Middle frontal gyrus (tissue), 1 donor: ENCODE data around the gene CTBS.
"Not testable (repeated sequence)": the region's sequence is repeated elsewhere in the genome, so short reads cannot be mapped to it uniquely, and the experiment has no call there.

Experiments used
- DNase-seq: peaks from one replicate; pipeline ENCODE4 v3.0.0-alpha.2; 2015; ENCODE audit warnings: low spot score; ENCODE audit errors: extremely low spot score

The CTBS gene

DNA sequence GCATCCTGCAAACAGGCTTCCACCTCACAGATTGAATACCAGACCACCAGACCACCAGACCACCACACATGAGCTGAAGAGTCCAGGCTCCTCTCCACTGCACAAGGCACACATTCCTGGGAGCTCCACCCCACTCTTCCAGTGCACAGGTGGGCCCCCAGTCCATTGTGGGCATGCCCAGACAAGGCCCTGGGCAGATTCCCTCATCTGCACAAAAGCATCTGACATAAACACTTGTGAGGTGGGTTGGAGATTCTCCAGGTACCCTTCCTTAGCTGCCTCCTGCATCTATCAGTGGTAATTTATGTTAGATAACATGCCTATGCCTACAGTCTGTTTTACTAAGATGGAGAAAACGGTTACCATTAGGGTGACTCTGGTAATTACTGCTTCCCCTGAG, 11.6 kb upstream of the CTBS start:
- no peak for DNase-seq

DNA sequence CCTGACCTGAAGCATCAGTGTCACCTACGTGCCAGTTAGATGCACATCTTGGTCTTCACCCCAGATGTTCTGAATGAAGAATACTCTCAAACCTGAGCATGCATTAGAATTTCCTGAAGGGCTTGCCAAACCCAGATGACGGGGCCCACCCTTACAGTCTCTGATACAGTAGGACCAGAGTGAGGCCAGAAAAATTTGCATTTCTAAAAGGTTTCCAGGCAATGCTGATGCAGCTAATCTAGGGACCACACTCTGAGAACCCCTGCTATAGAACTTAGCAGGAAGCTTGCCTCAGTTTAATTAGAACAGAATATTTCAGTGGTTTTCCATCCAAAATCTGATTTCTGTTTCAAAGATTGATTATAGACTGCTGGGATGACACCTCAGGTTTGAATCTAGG, 9.9 kb upstream of the CTBS start:
- no peak for DNase-seq

- no peak for DNase-seq
These were observed 9.4 kb upstream of the CTBS start for GRCh38 chr1:84583648-84584047.

- DNase-seq = no peak
These were observed 8.8 kb upstream of the CTBS start for GRCh38 chr1:84582802-84583587.

DNA sequence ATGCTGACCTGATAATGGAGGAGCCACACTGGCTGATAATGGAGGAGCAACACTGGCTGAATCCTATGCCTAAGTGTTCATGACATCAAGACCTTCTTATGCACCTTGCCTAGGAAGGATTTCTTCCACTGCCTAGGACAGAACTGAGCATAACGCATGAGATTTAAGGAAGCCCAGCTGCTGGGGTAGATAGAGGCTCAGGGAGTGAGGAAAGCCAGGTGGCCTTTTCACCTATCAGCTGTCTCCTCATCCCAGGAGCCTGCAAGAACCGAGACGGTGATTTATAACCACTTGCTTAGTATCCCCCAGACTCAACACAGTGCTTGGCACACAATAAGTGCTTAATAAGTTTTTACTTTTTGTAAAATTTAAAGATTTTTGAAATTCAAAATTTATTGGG, 7.4 kb upstream of the CTBS start:
- no peak for DNase-seq

- no peak for DNase-seq
These were observed 696 bp upstream of the CTBS start for GRCh38 chr1:84574936-84575335.

DNA sequence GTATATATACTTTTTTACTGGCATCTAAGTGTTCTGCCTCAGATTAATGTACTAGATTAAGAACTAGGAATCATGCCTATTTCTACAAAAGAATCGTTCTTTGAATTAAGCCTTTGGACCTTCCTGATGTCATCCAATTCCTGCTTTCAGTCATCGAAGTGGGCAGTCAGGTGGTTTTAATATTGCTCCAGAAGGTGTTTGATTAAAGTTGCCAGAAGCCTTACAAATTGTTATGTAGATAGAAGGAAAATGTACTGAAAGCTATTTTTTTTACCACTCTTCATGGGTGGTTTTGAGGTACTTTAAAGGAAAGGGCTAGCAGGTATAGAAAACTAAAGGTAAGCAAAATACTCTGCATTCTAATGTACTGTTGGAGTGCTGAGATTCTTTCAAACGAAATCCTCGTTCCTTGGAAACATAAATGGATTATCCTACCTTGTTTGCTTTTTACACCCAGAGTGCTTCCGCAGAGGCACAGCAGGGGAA, 716 bp downstream of the CTBS start:
- DNase-seq = no peak

- DNase-seq = no peak
These were observed 3.1 kb downstream of the CTBS start for GRCh38 chr1:84571150-84571535.

GRCh38 chr1:84570436-84571149, 3.6 kb downstream of the CTBS start:
- DNase-seq = no peak

DNA sequence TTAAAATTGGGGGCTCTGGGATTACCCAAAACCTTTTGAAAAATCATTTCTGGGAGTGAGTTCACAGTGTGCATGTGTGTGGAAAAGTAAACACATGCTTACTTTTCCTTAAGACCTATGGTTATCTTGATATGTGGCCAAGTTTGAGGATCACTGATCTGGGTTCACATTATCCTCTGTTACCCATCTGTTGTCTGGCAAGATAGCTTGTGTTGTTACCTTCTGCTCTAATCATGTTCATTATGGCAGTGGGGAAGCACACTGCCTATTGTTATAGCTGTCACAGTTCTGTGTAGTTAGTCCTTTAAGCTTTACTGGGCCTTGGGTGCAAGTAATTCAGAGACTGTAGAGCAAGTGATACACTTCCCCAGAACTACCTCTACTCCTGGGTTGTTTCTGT, 5.0 kb downstream of the CTBS start:
- no peak for DNase-seq

GRCh38 chr1:84550826-84551225, 23.4 kb downstream of the CTBS start:
- no peak for DNase-seq

DNA sequence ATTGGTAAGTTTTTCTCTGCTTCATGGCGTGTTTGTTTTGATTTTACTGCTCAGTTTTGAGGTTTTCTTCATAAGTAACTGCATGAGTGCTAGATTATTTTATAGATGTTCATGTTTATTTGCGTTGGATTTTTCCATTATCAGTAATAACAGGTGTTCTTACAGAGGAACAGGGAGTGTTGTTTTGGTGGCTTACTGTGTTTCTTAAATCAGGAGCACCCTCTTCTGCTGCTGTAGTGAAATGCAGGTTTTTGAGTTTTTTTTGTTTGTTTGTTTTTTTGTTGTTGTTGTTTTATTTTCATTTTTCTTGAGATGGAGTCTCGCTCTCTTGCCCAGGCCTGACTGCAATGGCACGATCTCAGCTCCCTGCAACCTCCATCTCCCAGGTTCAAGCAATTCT, 32.6 kb downstream of the CTBS start:
- no peak for DNase-seq

- DNase-seq = no peak
These were observed 33.5 kb downstream of the CTBS start for GRCh38 chr1:84540759-84541158.

DNA sequence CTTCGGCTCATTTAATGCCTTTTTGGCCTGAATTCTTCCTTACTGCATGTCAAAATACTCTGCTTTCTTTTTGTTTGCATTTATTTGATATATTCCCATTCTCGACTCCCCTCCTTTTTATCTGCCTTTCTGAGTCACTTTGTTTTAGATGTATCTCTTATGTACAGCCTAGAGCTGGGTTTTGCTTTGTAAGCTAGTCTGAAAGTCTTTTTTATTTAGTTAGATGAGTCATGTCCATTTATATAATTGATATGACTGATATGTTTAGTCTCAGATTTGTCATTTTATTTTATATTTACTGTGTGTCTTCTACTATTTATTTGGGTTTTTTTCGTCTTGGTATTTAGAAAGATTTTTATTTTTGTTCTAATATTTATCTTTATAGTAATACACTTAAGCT, 34.3 kb downstream of the CTBS start:
- DNase-seq = no peak

DNA sequence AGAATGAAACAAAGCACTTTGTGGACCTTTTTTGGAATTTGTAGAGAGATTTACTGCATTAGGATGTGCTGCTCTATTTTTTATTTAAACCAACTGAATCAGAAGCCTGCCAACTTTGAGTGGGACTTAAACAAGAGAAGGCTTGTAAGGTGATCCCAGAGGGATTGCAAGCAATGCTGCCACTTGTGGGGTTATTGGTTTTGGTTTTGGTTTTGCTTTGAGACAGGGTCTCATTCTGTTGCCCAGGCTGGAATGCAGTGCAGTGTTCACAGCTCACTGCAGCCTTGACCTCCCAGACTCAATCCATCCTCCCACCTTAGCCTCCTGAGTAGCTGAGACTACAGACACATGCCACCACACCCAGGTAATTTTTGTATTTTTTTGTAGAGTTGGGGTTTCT, 35.6 kb downstream of the CTBS start:
- no peak for DNase-seq

DNA sequence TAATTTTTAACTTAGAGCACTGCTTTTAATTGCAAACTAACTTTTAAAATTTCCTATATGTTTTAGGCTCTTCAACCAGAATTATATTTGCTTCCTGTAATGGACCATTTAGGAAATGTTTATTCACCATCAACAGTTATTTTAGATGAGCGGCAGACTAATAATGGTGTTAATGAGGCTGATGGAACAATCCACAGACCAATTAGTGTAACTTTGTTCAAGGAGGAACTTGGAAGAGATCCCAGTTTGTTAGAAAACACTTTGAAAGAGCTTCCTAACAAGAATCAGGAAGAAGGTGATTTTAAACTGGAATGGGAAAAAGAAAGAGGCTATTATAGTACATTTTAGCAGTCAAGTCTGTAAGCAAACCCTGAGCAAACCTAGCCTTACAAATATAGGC, 48.5 kb downstream of the CTBS start:
- no peak for DNase-seq

DNA sequence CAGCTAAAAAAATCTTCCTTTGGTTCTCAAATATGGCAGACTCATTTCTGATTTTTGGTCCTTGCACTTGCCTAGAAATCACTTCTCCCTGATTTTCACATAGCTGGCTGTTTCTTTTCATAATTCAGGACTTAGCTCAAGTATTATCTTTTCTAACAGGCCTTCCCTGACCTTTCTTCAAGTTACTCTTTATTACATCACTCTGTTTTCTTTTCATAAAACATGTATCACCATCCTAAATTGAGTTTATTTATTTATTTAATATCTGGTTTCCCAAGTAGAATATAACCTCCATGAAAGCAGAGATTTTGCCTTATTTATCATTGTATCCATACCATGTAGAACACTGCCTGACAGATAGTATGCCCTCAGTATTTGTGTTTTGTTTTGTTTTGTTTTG, 49.6 kb downstream of the CTBS start:
- no peak for DNase-seq

- DNase-seq = no peak
These were observed 63.6 kb downstream of the CTBS start for GRCh38 chr1:84510668-84511067.

DNA sequence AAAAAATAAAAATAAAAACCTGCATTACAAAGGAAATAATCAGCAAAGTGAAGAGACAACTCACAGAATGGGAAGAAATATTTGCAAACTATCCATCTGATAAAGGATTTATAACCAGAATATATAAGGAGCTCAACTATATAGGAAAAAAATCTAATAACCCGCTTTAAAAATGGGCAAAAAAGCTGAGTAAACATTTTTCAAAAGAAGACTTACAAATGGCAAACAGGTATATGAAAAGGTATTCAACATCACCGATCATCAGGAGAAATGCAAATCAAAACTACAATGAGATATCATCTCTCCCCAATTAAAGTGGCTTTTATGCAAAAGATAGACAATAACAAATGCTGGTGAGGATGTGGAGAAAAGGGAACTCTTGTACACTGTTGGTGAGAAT, 64.1 kb downstream of the CTBS start:
- DNase-seq = no peak

DNA sequence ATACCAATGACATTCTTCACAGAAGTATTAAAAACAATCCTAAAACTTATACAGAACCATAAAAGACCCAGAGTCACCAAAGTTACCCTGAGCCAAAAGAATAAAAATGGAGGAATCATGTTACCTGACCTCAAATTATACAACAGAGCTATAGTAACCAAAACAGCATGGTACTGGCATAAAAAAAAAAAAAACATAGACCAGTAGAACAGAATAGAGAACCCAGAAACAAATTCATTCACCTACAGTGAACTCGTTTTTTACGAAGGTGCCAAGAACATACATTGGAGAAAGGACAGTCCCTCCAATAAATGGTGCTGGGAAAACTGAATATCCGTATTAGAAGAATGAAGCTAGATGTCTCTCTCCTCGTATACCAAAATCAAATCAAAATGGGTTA, 65.2 kb downstream of the CTBS start:
- no peak for DNase-seq

DNA sequence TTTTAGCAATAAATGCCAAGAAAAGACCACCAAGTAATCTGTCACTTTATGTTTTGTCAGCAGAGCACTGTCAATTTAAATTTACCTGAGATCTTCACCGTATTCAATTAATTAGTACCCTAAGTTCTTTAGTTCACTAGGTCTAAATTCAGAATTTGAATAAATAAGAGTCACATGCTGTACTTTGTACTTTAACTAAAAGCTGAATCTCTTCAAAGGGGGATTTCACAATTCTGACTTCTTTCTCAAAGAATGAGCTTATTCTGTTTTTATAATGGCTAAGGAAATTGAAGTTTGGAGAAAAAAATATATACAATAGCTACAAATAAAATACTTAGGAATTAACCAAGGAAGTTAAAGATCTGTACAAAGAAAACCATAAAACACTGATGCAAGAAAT, 65.7 kb downstream of the CTBS start:
- no peak for DNase-seq

DNA sequence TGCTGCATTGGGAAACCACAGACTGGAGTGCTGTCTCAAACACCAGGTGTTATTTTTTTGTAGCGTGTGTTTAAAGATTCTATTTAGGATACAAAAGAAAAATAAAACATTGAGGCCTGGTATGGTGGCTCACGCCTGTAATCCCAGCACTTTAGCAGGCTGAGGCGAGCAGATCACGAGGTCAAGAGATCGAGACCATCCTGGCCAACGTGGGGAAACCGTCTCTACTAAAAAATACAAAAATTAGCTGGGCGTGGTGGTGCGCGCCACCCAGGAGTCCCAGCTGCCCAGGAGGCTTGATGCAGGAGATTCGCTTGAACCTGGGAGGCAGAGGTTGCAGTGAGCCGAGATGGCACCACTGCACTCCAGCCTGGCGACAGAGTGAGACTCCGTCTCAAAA, 66.4 kb downstream of the CTBS start:
- not testable (repeated sequence) for DNase-seq
